ENCODE measurements around the gene UBE3A.

Gene UBE3A

GRCh38 chr15:25372298-25372697 lies 66.5 kb downstream of the UBE3A start:
- Histone ChIP-seq H4K20me1 (ENCODE audit: insufficient read depth, low read length, poor library complexity, severe bottlenecking) (peaks cover 63% of the 10 kb centered on the region), H2AFZ (ENCODE audit: low read length) (no peak overlapping the region), H3K4me3 (ENCODE audit: low read length, poor library complexity, severe bottlenecking) (no peak overlapping the region), H3K4me2 (ENCODE audit: low read depth, low read length, poor library complexity, severe bottlenecking) (no peak overlapping the region), H3K27me3 (ENCODE audit: insufficient read depth, low read length, poor library complexity, severe bottlenecking) (no peaks in the 10 kb centered on the region), H3K79me2 (ENCODE audit: insufficient read depth, low read length) (peaks cover 52% of the 10 kb centered on the region), H3K4me1 (ENCODE audit: insufficient read depth, low read length, poor library complexity, severe bottlenecking) (no peaks in the 10 kb centered on the region), H3F3A (ENCODE audit: low read depth) (no peaks in the 10 kb centered on the region), H3K9ac (ENCODE audit: low read depth, low read length, poor library complexity, severe bottlenecking) (no peak overlapping the region), H3K9me3 (ENCODE audit: insufficient read depth, low read depth, low read length) (no peaks in the 10 kb centered on the region), H3K9me2 (replicated peaks; ENCODE audit: low read depth, low read length) (no peaks in the 10 kb centered on the region), H3K36me3 (ENCODE audit: insufficient read depth, low read length) (peaks cover 74% of the 10 kb centered on the region)
- TF ChIP-seq CTCF (conservative IDR thresholded peaks at IDR 0.05; ENCODE audit: low read length) (no peak), EZH2phosphoT487 (IDR thresholded peaks at IDR 0.05; ENCODE audit: borderline replicate concordance) (no peak)

GRCh38 chr15:25368850-25369249 lies 70.0 kb downstream of the UBE3A start:
- H3K79me2 ChIP-seq (ENCODE audit: insufficient read depth, low read length) = peaks cover 32% of the 10 kb centered on the region; the same call in 1 of the 2 replicates

GRCh38 chr15:25366058-25366457 lies 72.8 kb downstream of the UBE3A start:
- Histone ChIP-seq H3K4me1 (ENCODE audit: insufficient read depth, low read length, poor library complexity, severe bottlenecking) (peaks cover 3% of the 10 kb centered on the region), H3K9me3 (ENCODE audit: insufficient read depth, low read depth, low read length) (no peaks in the 10 kb centered on the region), H3K79me2 (ENCODE audit: insufficient read depth, low read length) (peaks cover 39% of the 10 kb centered on the region; the same call in 1 of the 2 replicates), H3K9ac (ENCODE audit: low read depth, low read length, poor library complexity, severe bottlenecking) (no peak overlapping the region), H4K20me1 (ENCODE audit: insufficient read depth, low read length, poor library complexity, severe bottlenecking) (peaks cover 37% of the 10 kb centered on the region), H2AFZ (ENCODE audit: low read length) (no peak overlapping the region), H3K4me3 (ENCODE audit: low read length, poor library complexity, severe bottlenecking) (no peak overlapping the region), H3K27me3 (ENCODE audit: insufficient read depth, low read length, poor library complexity, severe bottlenecking) (no peaks in the 10 kb centered on the region), H3K36me3 (ENCODE audit: insufficient read depth, low read length) (peaks cover 36% of the 10 kb centered on the region), H3F3A (ENCODE audit: low read depth) (no peaks in the 10 kb centered on the region), H3K9me2 (replicated peaks; ENCODE audit: low read depth, low read length) (no peaks in the 10 kb centered on the region), H3K4me2 (ENCODE audit: low read depth, low read length, poor library complexity, severe bottlenecking) (no peak overlapping the region)
- TF ChIP-seq EZH2phosphoT487 (IDR thresholded peaks at IDR 0.05; ENCODE audit: borderline replicate concordance) (no peak), CTCF (conservative IDR thresholded peaks at IDR 0.05; ENCODE audit: low read length) (no peak)

More at GRCh38 chr15:25368850-25369249, 70.0 kb downstream of the UBE3A start:
- Histone ChIP-seq H2AFZ (ENCODE audit: low read length) (no peak overlapping the region), H3K4me1 (ENCODE audit: insufficient read depth, low read length, poor library complexity, severe bottlenecking) (no peaks in the 10 kb centered on the region), H3K27me3 (ENCODE audit: insufficient read depth, low read length, poor library complexity, severe bottlenecking) (no peaks in the 10 kb centered on the region), H3K4me3 (ENCODE audit: low read length, poor library complexity, severe bottlenecking) (no peak overlapping the region), H3K36me3 (ENCODE audit: insufficient read depth, low read length) (peaks cover 56% of the 10 kb centered on the region), H3K9me3 (ENCODE audit: insufficient read depth, low read depth, low read length) (no peaks in the 10 kb centered on the region), H3K9me2 (replicated peaks; ENCODE audit: low read depth, low read length) (no peaks in the 10 kb centered on the region), H3F3A (ENCODE audit: low read depth) (no peaks in the 10 kb centered on the region), H3K4me2 (ENCODE audit: low read depth, low read length, poor library complexity, severe bottlenecking) (no peak overlapping the region), H3K9ac (ENCODE audit: low read depth, low read length, poor library complexity, severe bottlenecking) (no peak overlapping the region), H4K20me1 (ENCODE audit: insufficient read depth, low read length, poor library complexity, severe bottlenecking) (peaks cover 45% of the 10 kb centered on the region)
- TF ChIP-seq EZH2phosphoT487 (IDR thresholded peaks at IDR 0.05; ENCODE audit: borderline replicate concordance) = no peak

- Histone ChIP-seq H3K4me1 (ENCODE audit: insufficient read depth, low read length, poor library complexity, severe bottlenecking) (peaks cover 3% of the 10 kb centered on the region), H4K20me1 (ENCODE audit: insufficient read depth, low read length, poor library complexity, severe bottlenecking) (peaks cover 23% of the 10 kb centered on the region), H2AFZ (ENCODE audit: low read length) (no peak overlapping the region), H3K4me3 (ENCODE audit: low read length, poor library complexity, severe bottlenecking) (no peak overlapping the region), H3F3A (ENCODE audit: low read depth) (no peaks in the 10 kb centered on the region), H3K9ac (ENCODE audit: low read depth, low read length, poor library complexity, severe bottlenecking) (no peak overlapping the region), H3K36me3 (ENCODE audit: insufficient read depth, low read length) (peaks cover 36% of the 10 kb centered on the region), H3K27me3 (ENCODE audit: insufficient read depth, low read length, poor library complexity, severe bottlenecking) (no peaks in the 10 kb centered on the region), H3K79me2 (ENCODE audit: insufficient read depth, low read length) (peaks cover 27% of the 10 kb centered on the region; the same call in 1 of the 2 replicates), H3K9me3 (ENCODE audit: insufficient read depth, low read depth, low read length) (no peaks in the 10 kb centered on the region), H3K4me2 (ENCODE audit: low read depth, low read length, poor library complexity, severe bottlenecking) (no peak overlapping the region), H3K9me2 (replicated peaks; ENCODE audit: low read depth, low read length) (no peaks in the 10 kb centered on the region)
- TF ChIP-seq EZH2phosphoT487 (IDR thresholded peaks at IDR 0.05; ENCODE audit: borderline replicate concordance) = no peak
- TF ChIP-seq CTCF (conservative IDR thresholded peaks at IDR 0.05; ENCODE audit: low read length) = no peak
These were observed 76.3 kb downstream of the UBE3A start for GRCh38 chr15:25362545-25362944.

Measured in Loucy (cell line).